BJ (cell line): ENCODE data around the gene SLCO4A1. TPM values are rescaled to one million over a fixed set of nuclear protein-coding genes. Genes with fewer than 3 reads are reported as not detected.

Source experiments
- CTCF ChIA-PET: fragments of 350-600 bp; formaldehyde crosslinking; extraction: SDS; loops from one replicate; lab custom pipeline; 2021; ENCODE audit warnings: antibody characterized with exemption, inconsistent platforms; lab: Yijun Ruan, JAX
- POLR2A ChIA-PET: fragments of 300-600 bp; sonication (Branson Sonifier 250); formaldehyde crosslinking; extraction: SDS; loops from one replicate; lab custom pipeline; 2021; ENCODE audit warnings: antibody characterized with exemption; lab: Charles Lee
- DNase-seq: peaks from one replicate; pipeline ENCODE4 v3.0.0-alpha.2; 2011; ENCODE audit warnings: low read depth
- H3K27me3 ChIP-seq: 2 replicates; pipeline ENCODE4 v1.6.0; 2011; ENCODE audit warnings: low read length; ENCODE audit not compliant: control insufficient read depth, insufficient read depth
- H3K36me3 ChIP-seq: 2 replicates; pipeline ENCODE4 v1.5.1; 2011; ENCODE audit warnings: low read length; ENCODE audit not compliant: control insufficient read depth, insufficient read depth
- H3K4me3 ChIP-seq: 2 replicates; pipeline ENCODE4 v1.5.1; 2011; ENCODE audit warnings: low read depth, mild to moderate bottlenecking, control low read depth, low read length
- CTCF ChIP-seq: IDR thresholded peaks from 2 replicates; pipeline ENCODE4 v1.5.1; 2011; ENCODE audit warnings: low read depth, mild to moderate bottlenecking, control low read depth, inconsistent platforms, low read length, moderate library complexity; ENCODE audit not compliant: insufficient read depth
- polyA plus RNA-seq: library from polyadenylated mRNA; depleted of rRNA; stranded (reverse); fragments of >200 nt; gene quantifications from 2 replicates; pipeline ENCODE4 v1.2.3, GENCODE V29; 2011

SLCO4A1 gene
- polyA plus RNA-seq, 1 experiment: 0.15 TPM

- DNase-seq: no peak
- TF ChIP-seq CTCF: no peak
- ChIA-PET CTCF (interaction anchor here (2.4 kb wide), 1 partner anchor 27 kb away, joined by 8 read pairs; no protein-coding TSS in a partner anchor), POLR2A (no interaction called here)
- peaks cover 4% of the 10 kb centered on the region; the same call in 1 of the 2 replicates for H3K27me3 ChIP-seq
- no peaks in the 10 kb centered on the region for H3K36me3 ChIP-seq
- H3K4me3 ChIP-seq: no peak overlapping the region
These were observed 1.9 kb downstream of the SLCO4A1 start for GRCh38 chr20:62644044-62644795.

GRCh38 chr20:62644802-62645496, 2.6 kb downstream of the SLCO4A1 start:
- ChIA-PET CTCF (no interaction called here), POLR2A (no interaction called here)
- H3K36me3 ChIP-seq: no peaks in the 10 kb centered on the region
- H3K27me3 ChIP-seq: peaks cover 2% of the 10 kb centered on the region; the same call in 1 of the 2 replicates
- no peak for DNase-seq
- no peak for TF ChIP-seq CTCF
- H3K4me3 ChIP-seq: no peak overlapping the region

GRCh38 chr20:62645613-62646012, 3.3 kb downstream of the SLCO4A1 start:
- Histone ChIP-seq H3K4me3 (no peak overlapping the region), H3K36me3 (no peaks in the 10 kb centered on the region), H3K27me3 (peaks cover 2% of the 10 kb centered on the region; the same call in 1 of the 2 replicates)
- POLR2A ChIA-PET: no interaction called here
- CTCF ChIA-PET: no interaction called here
- TF ChIP-seq CTCF: no peak
- DNase-seq: no peak

- Histone ChIP-seq H3K4me3 (no peak overlapping the region), H3K36me3 (no peaks in the 10 kb centered on the region), H3K27me3 (no peaks in the 10 kb centered on the region)
- no peak for DNase-seq
- TF ChIP-seq CTCF: no peak
- POLR2A ChIA-PET: no interaction called here
- CTCF ChIA-PET: interaction anchor here (1.0 to 1.6 kb wide), 2 partner anchors 143 to 147 kb away, joined by 3 to 6 read pairs; no protein-coding TSS in a partner anchor
These were observed 4.7 kb downstream of the SLCO4A1 start for GRCh38 chr20:62646851-62647520.
